SK-N-MC (cell line): ENCODE measurements around the gene IFNLR1.

ENCODE experiments used
- EZH2 ChIP-seq: fragments of 200-600 bp; sonication (generic); IDR thresholded peaks from one replicate; pipeline ENCODE4 v1.6.1; 2017; ENCODE audit warnings: antibody characterized with exemption
- FOXP2 ChIP-seq: optimal IDR thresholded peaks from 2 replicates; pipeline ENCODE3; 2011; ENCODE audit warnings: mild to moderate bottlenecking, moderate library complexity; ENCODE audit not compliant: insufficient read depth; ENCODE audit errors: extremely low read length, control extremely low read depth
- POLR2AphosphoS5 ChIP-seq: IDR thresholded peaks from 2 replicates; pipeline ENCODE4 v1.6.1; 2012; ENCODE audit warnings: mild to moderate bottlenecking, low read depth, low read length, borderline replicate concordance

DNA sequence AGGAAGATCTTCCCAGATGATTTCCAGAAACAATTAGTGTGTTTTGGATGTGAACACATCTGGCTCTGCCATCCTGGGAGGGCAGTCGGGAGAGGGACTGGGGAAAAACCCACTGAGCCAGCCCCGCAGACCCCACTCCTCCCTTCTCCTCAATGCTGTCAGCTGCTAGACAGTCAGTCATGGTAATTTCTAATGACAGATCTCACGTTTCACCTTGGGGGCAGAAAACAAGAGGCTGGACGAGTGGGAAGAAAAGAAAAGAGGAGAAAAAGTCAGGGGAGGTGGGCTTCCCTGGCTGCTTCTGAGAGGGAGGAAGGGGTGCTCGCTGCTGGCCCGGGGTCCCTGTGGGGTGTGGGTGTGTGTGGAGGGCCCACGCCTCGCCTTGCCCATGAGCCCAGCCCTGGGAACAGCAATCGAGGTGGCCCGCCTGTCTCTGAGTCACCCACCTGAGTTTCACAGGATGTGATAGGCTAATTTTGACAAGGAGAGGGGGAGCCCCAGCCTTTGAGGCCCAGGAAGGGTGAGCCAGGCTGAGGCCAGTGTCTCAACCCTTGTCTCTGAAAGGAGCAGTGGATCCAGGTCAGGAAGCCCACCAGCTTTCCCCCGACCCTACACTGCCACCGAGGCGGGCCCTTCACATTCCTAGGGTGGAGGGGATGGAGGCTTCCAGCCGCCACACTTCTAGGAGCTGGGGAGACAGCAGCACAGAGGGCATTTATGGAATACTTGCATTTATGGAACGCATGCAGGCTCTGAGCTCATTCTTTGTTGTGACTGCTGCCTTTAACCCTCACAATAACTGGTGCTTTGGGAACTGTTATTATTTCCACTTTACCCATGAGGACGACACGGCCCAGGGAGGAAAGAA, 49.1 kb upstream of the IFNLR1 start:
- TF ChIP-seq POLR2AphosphoS5, result no peak
- no peak for TF ChIP-seq EZH2
- no peak for TF ChIP-seq FOXP2
